Hepatocyte (in vitro differentiated cells): ENCODE measurements around the gene ZNF8. TPM values are rescaled to one million over a fixed set of nuclear protein-coding genes. Genes with fewer than 3 reads are reported as not detected.

Source experiments
- DNase-seq: peaks from one replicate; pipeline ENCODE4 v3.0.0-alpha.2; 2016; ENCODE audit warnings: low spot score
- H2AFZ ChIP-seq: fragments of 200-600 bp; sonication (generic); 2 replicates; pipeline ENCODE4 v1.6.0; 2016; ENCODE audit warnings: antibody characterized with exemption, mild to moderate bottlenecking
- H3K27ac ChIP-seq: fragments of 200-600 bp; sonication (generic); 2 replicates; pipeline ENCODE4 v1.5.1; 2016; ENCODE audit warnings: mild to moderate bottlenecking
- H3K27me3 ChIP-seq: fragments of 200-600 bp; sonication (generic); 2 replicates; pipeline ENCODE4 v1.6.1; 2016
- H3K36me3 ChIP-seq: fragments of 200-600 bp; sonication (generic); replicated peaks from 2 replicates; pipeline ENCODE4 v1.5.1; 2016; ENCODE audit warnings: low read depth; ENCODE audit not compliant: insufficient read depth
- H3K4me1 ChIP-seq: fragments of 200-600 bp; sonication (generic); 2 replicates; pipeline ENCODE4 v1.5.1; 2016; ENCODE audit warnings: mild to moderate bottlenecking, moderate library complexity; ENCODE audit not compliant: insufficient read depth
- H3K4me2 ChIP-seq: fragments of 200-600 bp; sonication (generic); 2 replicates; pipeline ENCODE4 v1.6.0; 2016
- H3K4me3 ChIP-seq: fragments of 200-600 bp; sonication (generic); 2 replicates; pipeline ENCODE4 v1.5.1; 2016; ENCODE audit warnings: mild to moderate bottlenecking
- H3K79me2 ChIP-seq: fragments of 200-600 bp; sonication (generic); 2 replicates; pipeline ENCODE4 v1.6.0; 2017; ENCODE audit warnings: mild to moderate bottlenecking
- H3K9me2 ChIP-seq: fragments of 200-600 bp; sonication (generic); replicated peaks from 2 replicates; pipeline ENCODE4 v1.6.0; 2017; ENCODE audit warnings: mild to moderate bottlenecking; ENCODE audit not compliant: insufficient read depth
- H3K9me3 ChIP-seq: fragments of 200-600 bp; sonication (generic); 2 replicates; pipeline ENCODE4 v1.5.1; 2016; ENCODE audit warnings: low read depth, mild to moderate bottlenecking
- H4K20me1 ChIP-seq: fragments of 200-600 bp; sonication (generic); 2 replicates; pipeline ENCODE4 v1.6.0; 2016; ENCODE audit warnings: mild to moderate bottlenecking; ENCODE audit not compliant: insufficient read depth, poor library complexity, severe bottlenecking
- CTCF ChIP-seq: fragments of 200-600 bp; sonication (generic); IDR thresholded peaks from 2 replicates; pipeline ENCODE4 v1.5.1; 2016; ENCODE audit warnings: antibody characterized with exemption, mild to moderate bottlenecking; ENCODE audit not compliant: poor library complexity
- EZH2 ChIP-seq: fragments of 200-600 bp; sonication (generic); IDR thresholded peaks from 2 replicates; pipeline ENCODE4 v1.6.1; 2016; ENCODE audit warnings: antibody characterized with exemption, mild to moderate bottlenecking, borderline replicate concordance
- EZH2phosphoT487 ChIP-seq: fragments of 200-600 bp; sonication (generic); IDR thresholded peaks from one replicate; pipeline ENCODE4 v1.6.1; 2018; ENCODE audit warnings: antibody characterized with exemption, mild to moderate bottlenecking, low read depth, moderate library complexity; ENCODE audit not compliant: unreplicated experiment, severe bottlenecking
- WGBS: methylation state at CpG from one replicate; pipeline ENCODE4 v1.1.6; 2016; ENCODE audit warnings: low lambda C conversion rate; ENCODE audit errors: missing lambda C conversion rate; 5-methylcytosine and 5-hydroxymethylcytosine counted together
- polyA plus RNA-seq: library from polyadenylated mRNA; unstranded; fragments of >200 nt; fragmentation: Nextera tagmentation; extraction: Ambion mirVana; gene quantifications from 2 replicates; pipeline ENCODE4 v1.2.1, GENCODE V29; 2016
- total RNA-seq: library from RNA; depleted of rRNA; stranded (reverse); fragments of >200 nt; gene quantifications from 2 replicates; pipeline ENCODE4 v1.2.3, GENCODE V29; 2014

ZNF8 gene
- total RNA-seq, result 7.1 and 8.7 TPM in 2 replicates
- polyA plus RNA-seq, result 1.0 and 1.4 TPM in 2 replicates

DNA sequence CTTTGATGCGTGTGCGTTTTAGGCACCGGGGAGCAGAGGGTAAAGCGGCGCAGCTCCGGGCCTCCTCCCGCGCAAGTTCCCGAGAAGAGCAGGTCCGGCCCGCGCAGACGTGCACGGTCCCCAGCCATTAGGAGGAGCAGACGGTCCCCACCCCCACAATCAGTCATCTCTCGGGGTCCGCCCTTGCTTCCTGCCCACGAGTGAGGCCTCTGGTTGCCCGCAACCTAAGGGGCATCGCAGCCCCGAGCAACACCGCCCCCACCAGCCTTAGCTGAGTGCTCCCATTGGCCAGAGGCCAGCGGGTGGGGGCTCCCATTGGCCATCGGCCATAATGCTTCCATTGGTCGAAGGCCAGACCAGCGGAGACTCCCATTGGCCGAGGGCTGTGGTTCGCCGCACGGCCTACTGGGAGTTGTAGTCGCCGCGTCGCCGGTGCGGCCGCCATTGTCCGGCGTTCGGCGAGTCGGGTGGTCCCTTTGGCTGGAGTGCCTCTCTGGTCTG, at the start of gene ZNF8:
TSS of gene ZNF8 (plus strand) at position 415 of the 501 bp plus-strand sequence. CDS start 127 bp downstream, outside the sequence.
- no peaks in the 10 kb centered on the region for H4K20me1 ChIP-seq
- H3K4me2 ChIP-seq, result peak within 1 kb of the TSS; percentile 88
- WGBS, result under 1% methylated on average over 42 of the region's 42 CpGs
- H3K79me2 ChIP-seq, result peaks cover 59% of the 10 kb centered on the region
- peak within 1 kb of the TSS; percentile 53 for H3K4me3 ChIP-seq
- no peak for TF ChIP-seq EZH2
- TF ChIP-seq EZH2phosphoT487, result no peak
- TF ChIP-seq CTCF, result no peak
- no peaks in the 10 kb centered on the region for H3K36me3 ChIP-seq
- peaks cover 6% of the 10 kb centered on the region for H3K4me1 ChIP-seq
- no peaks in the 10 kb centered on the region for H3K27me3 ChIP-seq
- peak; percentile 99 for DNase-seq
- H3K27ac ChIP-seq, result peak within 1 kb of the TSS; percentile 88
- H2AFZ ChIP-seq, result peak within 1 kb of the TSS; percentile 70
- no peaks in the 10 kb centered on the region for H3K9me3 ChIP-seq
- H3K9me2 ChIP-seq, result no peaks in the 10 kb centered on the region

GRCh38 chr19:58229255-58229639, 49.5 kb upstream of the ZNF8 start:
- H3K27ac ChIP-seq, result peak overlapping the region; percentile 87
- DNase-seq, result peak; percentile 47
- 11% methylated on average over 7 of the region's 13 CpGs for WGBS
- H3K27me3 ChIP-seq, result no peaks in the 10 kb centered on the region
- TF ChIP-seq CTCF, result peak; percentile 26
- TF ChIP-seq EZH2, result no peak
- no peak for TF ChIP-seq EZH2phosphoT487
- H2AFZ ChIP-seq, result peak overlapping the region; percentile 92
- no peaks in the 10 kb centered on the region for H3K9me2 ChIP-seq
- peaks cover 15% of the 10 kb centered on the region for H3K79me2 ChIP-seq
- no peaks in the 10 kb centered on the region for H4K20me1 ChIP-seq
- H3K9me3 ChIP-seq, result peaks cover 30% of the 10 kb centered on the region
- peaks cover 5% of the 10 kb centered on the region for H3K4me1 ChIP-seq
- peak overlapping the region; percentile 73 for H3K4me3 ChIP-seq
- peaks cover 8% of the 10 kb centered on the region for H3K36me3 ChIP-seq
- peak overlapping the region; percentile 91 for H3K4me2 ChIP-seq

GRCh38 chr19:58237324-58237723, 41.4 kb upstream of the ZNF8 start:
- Histone ChIP-seq H3K27ac (no peak overlapping the region), H3K27me3 (no peaks in the 10 kb centered on the region), H3K79me2 (no peaks in the 10 kb centered on the region), H3K4me2 (no peak overlapping the region), H4K20me1 (no peaks in the 10 kb centered on the region), H3K9me3 (peaks cover 16% of the 10 kb centered on the region), H3K9me2 (no peaks in the 10 kb centered on the region), H3K4me1 (no peaks in the 10 kb centered on the region), H3K4me3 (no peak overlapping the region), H3K36me3 (peaks cover 14% of the 10 kb centered on the region), H2AFZ (no peak overlapping the region)
- 94% methylated on average over 10 of the region's 10 CpGs for WGBS
- no peak for TF ChIP-seq EZH2
- TF ChIP-seq EZH2phosphoT487, result no peak
- no peak for TF ChIP-seq CTCF
- DNase-seq, result no peak
